LHCN-M2 (cell line): ENCODE measurements around the gene C1orf141. TPM values are rescaled to one million over a fixed set of nuclear protein-coding genes. Genes with fewer than 3 reads are reported as not detected.
A peak's percentile ranks its signal among the peaks of the same experiment; 100 is the strongest.
"Not testable (repeated sequence)": the region's sequence is repeated elsewhere in the genome, so short reads cannot be mapped to it uniquely, and the experiment has no call there.

ENCODE experiments used
- DNase-seq: peaks from one replicate; pipeline ENCODE4 v3.0.0-alpha.2; 2012; ENCODE audit warnings: low read depth
- polyA plus RNA-seq: library from polyadenylated mRNA; unstranded; fragments of >200 nt; gene quantifications from one replicate; pipeline ENCODE4 v1.2.1, GENCODE V29; 2012; ENCODE audit warnings: missing spikeins
- total RNA-seq: library from RNA; depleted of rRNA; stranded (reverse); fragments of >200 nt; gene quantifications from 2 replicates; pipeline ENCODE4 v1.2.3, GENCODE V29; 2014; rRNA removed

The C1orf141 gene
- total RNA-seq = not detected in 2 replicates
- polyA plus RNA-seq = not detected

DNA sequence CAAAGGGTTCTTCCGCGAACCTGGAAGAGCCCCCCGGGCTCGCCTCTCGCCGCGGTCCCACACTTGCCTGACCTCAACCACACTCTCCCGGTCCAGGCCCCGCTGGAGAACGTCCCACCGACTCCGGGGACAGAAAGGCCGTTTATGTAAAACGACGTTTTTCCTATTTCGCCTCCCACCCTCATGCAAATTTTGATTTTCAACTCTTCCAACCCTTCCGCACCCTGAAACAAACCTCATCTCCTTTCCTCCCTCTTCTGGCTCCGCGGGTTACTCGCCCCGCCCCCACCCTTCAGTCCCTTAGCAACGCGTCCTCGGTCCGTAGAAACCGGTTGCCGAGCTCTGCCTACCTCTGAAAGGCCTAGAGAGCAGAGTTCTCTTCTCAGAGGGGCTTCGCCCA, at the start of gene C1orf141:
TSS of gene C1orf141 (minus strand) at position 276 of the 400 bp plus-strand sequence. CDS start 7,730 bp downstream, outside the sequence.
- no peak for DNase-seq

DNA sequence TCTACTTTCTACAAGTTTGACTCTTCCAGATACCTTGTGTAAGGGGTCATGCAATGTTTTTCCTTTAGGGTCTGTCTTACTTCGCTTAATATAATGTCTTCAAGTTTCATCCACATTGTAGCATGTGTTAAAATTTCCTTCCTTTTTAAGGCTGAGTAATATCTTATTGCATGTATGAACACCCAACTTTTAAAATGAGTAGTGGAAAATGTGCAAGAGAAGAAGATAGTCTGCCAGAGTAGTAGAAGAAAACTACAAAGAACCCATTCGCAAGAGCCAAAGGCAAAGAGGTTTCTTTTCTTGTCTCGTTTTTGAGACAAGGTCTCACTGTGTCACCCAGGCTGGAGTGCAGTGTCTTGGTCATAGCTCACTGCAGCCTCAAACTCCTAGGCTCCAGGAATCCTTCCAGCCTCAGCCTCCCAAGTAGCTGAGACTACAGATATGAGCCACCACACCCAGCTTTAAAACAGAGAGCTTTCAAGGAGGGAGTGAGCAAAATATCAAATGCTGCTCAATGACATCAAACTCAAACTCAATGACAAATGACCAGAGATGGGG, 40.8 kb upstream of the C1orf141 start:
- no peak for DNase-seq

DNA sequence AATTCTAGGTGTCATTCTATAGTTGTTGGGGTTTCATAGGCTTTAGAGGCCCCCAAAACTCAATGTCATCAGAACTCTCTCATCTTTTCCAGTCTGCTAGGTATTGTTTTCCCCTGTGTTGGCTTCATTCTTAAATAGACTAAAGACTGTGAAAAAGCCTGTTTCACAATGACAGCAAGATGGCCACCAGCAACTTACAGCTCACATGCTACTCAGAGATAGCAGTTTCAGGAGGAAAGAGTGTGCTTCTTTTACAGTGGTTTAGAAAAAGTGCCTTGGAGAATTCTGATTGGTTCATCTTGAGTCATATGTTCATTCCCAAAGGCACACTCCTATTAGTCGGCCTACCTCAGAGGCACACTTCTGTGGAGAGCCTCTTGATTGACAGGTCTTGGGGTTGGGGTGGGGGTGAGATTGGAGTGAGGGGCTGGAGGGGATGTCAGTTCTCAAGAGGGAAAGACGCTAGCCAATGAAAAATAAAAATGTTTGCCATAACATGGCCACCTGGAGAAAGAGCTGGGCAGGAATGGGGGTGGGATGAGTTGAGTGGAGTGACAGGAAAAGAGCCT, 40.0 kb upstream of the C1orf141 start:
- DNase-seq = no peak

DNA sequence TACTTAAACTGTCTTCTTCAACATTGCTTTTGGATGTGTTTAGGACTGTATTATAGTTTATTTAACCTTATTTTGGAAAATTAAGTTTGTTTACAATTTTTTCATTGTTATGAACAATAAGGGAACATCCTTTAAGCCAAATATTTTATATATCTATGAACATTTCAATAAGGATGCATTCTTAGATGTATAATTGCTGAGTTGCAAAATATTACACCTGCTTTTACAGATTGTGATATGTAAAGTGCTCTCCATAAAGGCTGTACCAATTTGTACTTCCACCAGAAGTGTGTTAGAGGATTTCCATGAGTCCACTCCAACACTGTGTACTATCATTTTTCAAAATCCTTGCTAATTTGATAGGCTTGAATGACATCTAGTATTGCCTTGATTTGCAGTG, 39.2 kb upstream of the C1orf141 start:
- DNase-seq = no peak

DNA sequence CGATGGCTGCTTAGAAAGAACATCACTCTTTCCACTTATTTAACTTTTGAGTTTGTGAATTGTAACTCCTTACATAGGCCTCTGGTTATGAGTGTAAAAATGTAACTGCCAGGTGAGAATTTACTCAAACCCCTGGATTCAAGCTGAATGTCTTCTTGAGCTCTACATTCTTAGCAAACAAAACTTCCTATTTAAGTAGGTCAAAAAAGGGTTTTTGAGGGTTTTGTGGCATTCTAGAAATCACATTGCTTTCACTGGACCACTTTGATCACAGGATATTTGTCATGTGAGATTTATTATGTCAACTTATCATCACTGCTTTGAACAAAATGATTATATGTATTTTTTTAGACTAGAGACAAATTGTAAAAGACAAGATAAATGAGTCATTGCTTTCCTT, 37.2 kb upstream of the C1orf141 start:
- no peak for DNase-seq

DNA sequence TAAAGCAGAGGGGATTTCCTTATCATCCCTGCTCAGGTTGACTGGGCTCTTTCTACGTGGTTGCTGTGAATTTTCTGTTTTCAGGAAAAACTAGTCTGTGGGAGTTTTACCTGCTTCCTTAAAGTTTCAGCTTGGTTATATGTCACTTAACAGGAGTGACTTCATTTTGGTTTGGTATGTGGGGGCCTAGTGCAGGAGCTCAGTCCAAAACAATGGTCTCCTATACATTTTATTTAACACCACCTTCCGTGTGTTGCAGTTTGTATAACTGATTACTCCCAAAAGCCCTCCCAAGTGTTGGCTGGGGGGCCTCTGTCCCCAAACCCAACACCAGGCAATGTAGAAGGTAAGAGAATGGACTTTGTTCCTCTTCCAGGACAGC, 36.8 kb upstream of the C1orf141 start:
- DNase-seq = no peak

DNA sequence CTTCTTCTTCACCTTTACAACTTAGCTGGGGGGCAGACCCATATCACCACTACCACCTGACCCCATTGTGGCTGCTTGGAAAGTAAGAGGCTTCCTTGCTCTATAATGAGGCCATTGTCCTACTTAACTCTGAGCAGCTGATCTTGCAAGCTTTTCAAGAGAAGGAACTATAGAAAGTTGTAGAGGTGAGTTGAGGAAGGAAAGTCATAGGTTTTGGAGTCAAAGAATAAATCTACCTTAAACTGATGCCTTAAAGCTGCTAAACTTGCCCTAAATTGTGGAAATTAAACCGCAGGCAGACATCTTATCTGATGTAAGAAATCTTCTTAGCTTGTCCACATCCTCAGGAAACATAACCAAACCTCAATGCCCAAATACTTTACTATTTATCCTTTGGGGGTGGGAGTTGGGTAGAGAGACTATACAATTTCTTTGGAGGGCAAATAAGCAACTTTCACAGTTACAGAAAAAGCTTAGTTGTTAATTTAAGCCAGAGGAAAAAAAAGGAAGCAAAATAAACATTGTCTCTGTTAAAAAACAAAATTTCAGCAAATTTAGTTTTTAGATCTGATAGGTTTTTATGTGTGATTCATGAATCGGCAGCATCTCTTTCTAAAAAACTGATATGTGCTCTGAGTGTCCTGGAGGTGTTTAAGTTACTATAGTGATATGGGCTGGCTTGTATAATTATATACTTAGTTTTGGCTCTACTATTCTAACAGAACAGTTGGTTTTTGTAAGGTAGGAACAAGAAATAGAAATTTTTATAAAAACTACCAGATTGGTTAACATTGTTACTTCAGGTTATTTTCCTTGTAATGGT, 36.2 kb upstream of the C1orf141 start:
- no peak for DNase-seq

DNA sequence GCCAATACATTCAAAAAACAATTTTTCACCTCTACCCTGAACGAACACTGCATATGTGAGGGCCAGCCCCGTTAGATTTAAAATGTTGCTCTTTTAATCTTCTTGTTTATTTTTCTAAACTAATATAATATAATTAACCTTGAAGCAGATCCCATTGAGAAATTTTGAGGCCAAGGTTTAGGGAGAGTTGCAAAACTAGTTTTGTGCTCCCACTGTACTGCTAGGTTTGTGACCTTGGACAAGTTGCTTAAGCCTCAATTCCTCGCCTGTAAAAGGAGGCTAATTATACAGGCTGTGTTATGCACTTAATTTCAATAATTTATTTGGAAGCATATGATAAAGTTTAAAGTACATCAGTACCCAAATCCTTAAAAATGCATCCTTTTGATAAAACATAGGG, 35.2 kb upstream of the C1orf141 start:
- no peak for DNase-seq

DNA sequence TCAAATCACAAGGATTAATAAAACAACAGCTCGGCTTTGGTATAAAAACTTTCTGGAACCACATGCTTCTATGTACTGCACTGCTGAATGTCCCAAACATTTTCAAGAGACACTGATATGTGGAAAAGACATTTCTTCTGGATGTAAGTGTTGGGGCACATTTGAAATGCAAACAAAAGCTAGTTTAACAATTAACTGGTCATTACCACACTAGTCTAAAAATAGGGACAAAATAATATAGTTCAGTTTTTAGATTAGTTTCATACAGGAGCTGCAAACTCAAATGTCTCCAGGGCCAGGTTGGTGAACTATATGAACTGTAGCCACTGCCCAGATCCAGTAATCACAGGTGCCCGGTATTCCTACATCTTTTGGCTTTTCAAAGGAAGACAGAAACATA, 34.7 kb upstream of the C1orf141 start:
- no peak for DNase-seq

DNA sequence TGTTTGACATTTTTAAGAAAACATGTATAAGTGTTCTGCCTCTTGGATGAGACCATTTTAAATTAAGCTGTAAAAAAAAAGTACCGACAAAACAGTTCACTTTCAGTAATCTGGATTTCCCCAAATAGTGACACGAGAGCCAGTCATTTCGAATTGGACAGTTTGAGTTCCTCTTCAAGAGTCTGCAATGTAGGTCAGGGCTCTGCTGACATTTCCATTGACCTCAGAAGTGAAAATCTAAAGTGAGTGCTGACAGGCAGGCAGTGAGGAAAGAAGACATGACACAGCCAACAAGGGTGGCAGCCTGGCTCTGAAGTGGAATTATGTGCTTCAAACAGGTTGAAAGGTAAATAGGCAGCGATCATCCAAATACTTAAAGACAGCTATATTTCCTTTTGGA, 31.4 kb upstream of the C1orf141 start, which contains the start of gene IL23R:
TSS of gene IL23R (plus strand) at position 259 of the 400 bp plus-strand sequence. CDS start 1,667 bp downstream, outside the sequence.
- no peak for DNase-seq

DNA sequence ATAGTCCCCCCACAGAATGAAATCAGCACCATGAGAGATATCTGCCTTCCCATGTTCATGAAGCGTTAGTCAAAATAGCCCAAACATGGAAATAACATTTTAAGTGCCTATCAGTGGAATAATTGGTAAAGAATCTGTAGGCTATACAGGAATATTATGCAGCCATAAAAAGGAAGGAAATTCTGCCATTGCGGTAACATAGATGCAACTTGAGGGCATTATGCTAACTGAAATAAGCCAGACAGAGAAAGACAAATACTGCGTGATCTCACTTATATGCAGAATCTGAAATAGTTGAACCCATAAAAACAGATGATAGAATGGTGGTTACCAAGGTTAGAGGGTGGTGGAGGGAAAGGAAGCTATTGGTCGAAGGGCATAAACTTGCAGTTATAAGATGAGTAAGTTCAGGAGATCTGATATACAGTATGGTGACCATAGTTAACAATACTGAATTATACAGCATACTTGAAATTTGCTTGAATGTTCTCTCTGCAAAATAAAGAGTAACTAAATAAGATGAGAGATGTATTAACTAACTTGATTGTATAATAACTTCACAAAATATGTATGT, 30.8 kb upstream of the C1orf141 start:
- DNase-seq = no peak

DNA sequence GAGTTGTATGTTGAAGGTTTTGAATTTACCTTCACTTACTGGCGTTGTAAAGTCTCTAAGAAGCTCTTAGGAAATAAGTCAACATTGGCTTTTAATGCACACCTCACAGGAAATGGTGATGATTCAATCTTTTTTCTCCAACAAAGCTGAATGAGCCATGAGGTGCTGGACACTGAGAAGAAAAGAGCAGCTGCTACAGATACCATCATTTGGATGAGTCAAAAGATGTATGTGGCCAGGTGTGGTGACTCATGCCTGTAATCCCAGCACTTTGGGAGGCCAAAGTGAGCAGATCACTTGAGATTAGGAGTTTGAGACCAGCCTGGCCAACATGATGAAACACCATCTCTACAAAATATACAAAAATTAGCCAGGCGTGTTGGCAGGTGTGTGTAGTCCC, 28.2 kb upstream of the C1orf141 start:
- peak; percentile 97 for DNase-seq

DNA sequence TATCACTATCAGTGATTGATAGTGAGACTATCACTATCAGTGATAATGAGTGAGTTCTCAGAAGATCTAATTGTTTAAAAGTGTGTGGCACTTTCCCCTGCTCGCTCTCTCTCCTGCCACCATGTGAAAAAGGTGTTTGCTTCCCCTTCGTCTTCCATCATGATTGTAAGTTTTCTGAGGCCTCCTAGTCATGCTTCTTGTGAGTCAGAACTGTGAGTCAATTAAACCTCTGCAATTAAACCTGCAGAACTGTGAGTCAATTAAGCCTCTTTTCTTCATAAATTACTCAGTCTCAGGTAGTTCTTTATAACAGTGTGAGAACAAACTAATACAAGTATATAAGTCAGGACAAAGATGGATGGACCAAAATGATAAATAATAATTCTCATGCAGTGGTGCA, 24.5 kb upstream of the C1orf141 start:
- no peak for DNase-seq

DNA sequence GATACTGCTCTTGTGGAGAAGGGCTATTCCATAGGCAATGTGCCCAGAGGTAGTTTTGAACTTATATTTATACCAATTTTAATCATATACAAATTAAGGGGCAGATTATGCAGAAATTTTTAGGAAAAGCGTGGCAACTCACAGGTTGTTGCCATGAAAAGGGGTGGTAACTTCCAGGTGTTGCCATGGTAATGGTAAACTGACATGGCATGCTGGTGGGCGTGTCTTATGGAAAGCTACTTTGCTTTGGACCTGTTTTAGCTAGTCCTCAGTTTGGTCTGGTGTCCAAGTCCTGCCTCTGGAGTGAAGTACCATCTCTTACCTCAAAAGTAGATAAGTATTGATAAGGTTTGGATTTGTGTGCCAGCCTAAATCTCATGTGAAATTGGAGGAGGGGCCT, 23.6 kb upstream of the C1orf141 start:
- no peak for DNase-seq

DNA sequence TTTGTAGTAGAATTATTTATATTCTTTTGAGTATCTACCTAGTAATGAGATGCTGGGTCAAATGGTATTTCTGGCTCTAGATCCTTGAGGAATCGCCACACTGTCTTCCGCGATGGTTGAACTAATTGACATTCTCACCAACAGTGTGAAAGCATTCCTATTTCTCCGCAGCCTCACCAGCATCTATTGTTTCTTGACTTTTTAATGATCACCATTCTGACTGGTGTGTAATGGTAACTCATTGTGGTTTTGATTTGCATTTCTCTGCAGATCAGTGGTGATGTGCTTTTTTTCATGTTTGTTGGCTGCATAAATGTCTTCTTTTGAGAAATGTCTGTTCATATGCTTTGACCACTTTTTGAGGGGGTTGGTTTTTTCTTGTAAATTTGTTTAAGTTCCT, 16.2 kb upstream of the C1orf141 start:
- no peak for DNase-seq

DNA sequence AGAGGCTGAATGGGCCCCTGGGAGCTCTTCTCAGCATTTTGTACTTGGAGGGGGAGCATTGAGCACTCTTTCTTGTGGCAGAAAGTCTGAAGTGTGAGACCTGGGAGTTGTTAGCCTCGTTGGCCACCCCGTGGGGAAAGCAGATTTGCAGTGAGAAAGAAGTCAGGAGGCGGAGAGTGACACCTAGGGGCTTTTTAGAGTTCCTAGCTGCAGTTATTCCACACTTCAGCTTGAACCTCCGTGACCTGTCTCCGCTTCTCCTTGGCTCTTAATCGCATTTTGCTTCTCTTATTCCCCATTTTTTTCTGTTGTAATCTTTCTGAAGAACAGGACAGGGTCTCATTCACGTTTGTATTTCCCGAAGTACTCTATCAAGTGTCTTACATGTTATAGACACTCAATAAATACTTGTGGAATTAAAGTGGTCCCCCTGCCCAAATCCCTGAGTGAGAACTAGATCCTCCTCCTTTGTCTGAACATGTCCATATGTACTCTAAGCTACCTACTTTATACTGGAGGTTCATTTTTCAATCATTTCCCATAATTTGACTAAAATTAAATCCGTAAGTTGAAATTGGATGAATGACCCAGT, 14.5 kb upstream of the C1orf141 start:
- peak; percentile 87 for DNase-seq

DNA sequence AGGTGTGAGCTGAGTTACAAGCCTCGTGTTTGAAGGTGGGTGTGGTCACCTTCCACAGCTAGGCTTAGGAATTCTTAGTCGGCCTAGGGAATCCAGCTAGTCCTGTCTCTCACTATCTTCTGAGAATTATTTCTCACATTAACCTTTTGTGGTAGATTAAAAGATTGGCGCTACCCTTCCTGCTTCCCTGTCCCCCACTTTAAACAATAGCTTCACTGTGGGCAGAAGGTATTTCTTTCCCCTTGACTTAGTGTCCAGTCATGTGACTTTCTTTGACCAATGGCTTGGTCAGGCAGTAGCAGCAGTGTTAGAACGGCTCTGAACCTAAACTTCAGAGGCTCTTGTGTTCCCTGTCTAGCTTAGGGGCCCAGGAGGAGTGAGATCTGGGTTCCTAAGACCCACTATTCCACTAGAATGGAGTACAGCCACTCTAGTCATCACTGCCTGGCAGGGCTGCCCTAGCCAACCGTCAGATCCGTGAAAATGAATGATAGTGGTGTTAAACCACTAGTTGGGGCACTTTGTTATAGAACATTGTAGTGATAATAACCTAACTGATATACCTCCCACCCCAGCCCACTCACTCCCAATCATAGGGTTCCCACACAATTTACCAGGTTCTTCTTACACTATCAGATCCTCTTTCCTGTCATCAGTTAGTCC, 13.9 kb upstream of the C1orf141 start:
- no peak for DNase-seq

DNA sequence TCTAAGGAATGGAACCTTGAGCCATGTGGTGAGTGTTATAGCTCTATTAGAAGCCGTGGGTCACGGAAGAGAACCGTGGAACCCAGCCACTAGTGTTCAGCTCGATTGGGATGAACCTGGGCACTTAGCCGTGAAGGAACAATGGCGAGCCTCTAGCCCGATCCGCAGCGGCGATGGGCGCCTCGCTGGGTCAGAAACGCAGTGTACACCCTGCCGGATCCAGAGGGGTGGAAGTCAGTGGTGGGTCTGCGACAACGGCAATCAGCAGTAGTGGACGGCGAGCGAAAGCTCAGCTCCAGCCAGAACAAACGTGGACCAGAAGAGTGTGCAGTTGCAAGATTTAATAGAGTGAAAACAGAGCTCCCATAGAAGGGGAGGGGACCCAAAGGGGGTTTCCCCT, 13.2 kb upstream of the C1orf141 start:
- DNase-seq = not testable (repeated sequence)

DNA sequence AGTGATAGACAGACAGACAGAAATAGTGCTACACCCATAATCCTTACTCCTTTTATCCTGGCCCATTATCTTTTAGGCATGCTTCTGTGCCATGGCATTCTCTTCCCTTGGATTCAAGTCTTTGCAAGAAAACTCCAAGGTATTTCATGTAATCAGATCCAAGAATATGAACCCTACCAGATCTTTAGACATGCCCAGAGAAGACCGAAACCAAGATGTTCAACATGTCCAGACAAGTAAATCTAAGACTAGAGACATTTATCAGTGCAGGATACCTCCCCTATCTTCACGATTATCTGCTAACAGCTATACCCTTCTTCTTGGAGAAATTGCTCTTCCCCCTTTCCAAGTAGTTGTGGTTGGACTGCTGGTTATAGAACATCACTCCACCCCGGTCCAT, 11.8 kb upstream of the C1orf141 start:
- DNase-seq = no peak

DNA sequence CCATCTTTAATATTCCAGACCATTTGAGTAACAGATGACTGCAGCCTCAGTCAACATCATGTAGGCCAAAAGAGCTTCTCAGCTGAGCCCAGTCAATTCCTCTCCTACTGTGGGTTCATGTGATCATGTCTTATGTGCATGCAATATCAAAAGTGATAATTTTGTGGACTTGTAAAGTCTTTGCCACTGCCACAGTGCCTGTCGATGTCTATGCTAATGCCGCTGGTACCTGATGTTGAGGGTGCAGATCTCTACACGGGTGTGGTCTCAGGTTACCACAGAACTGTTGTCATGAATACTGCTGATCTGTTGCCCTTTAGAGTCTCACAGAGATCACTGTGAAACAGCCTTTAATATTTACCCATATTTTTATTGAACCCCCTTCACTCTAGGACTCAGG, 11.3 kb upstream of the C1orf141 start:
- DNase-seq = no peak

DNA sequence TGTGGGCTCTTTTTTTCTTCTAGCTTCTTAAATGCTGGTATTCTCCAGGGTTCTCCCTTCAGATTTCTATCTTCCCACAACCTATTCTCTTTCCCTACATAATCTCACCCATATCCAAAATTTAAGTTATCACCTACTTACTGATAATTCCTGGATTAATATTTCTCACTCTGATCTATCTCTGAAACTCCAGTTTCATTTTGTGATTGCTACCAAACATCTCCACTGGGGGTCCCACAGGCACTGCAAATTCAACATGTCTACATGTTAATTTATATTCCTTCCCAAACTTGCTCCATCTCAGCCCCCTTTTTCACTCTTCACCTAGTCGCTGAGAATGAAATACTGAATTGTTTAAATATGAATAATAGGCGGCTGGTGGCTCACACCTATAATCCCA, 9.9 kb upstream of the C1orf141 start:
- no peak for DNase-seq

DNA sequence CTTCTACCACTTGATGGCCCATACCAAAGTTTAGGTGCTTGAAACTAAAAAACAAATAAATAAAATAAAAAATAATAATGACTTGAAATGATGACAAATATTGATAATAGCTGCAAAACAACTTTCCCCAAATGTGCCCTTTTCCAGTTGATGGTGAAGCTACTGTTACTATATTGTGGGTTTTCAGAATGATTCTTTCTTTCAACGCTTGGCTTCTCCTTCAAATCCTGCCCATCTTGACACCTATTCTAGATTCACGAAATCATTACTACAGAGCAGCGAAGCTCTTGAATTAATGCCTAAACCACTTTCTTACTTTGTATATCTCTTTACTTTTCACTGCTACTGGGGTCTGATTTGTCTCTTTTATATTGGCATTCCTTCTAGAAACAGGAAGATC, 9.2 kb upstream of the C1orf141 start:
- DNase-seq = no peak
